ENCODE results near the gene MMADHC. TPM values are rescaled to one million over a fixed set of nuclear protein-coding genes. Genes with fewer than 3 reads are reported as not detected.
A peak's percentile ranks its signal among the peaks of the same experiment; 100 is the strongest.
"Not testable (repeated sequence)": the region's sequence is repeated elsewhere in the genome, so short reads cannot be mapped to it uniquely, and the experiment has no call there.

Gene MMADHC
- polyA plus RNA-seq, 1 donor (not counting 4 experiments of a cell fraction or from before 2014, with no cell fraction given), result 140 TPM

GRCh38 chr2:149568138-149568537, 19.4 kb downstream of the MMADHC start:
- Histone ChIP-seq H3K9me1 (ENCODE audit: control insufficient read depth, extremely low read depth, insufficient read depth, low read length) (no peaks in the 10 kb centered on the region), H2AFZ (ENCODE audit: control insufficient read depth, low read length) (no peak overlapping the region), H3K27ac (ENCODE audit: control insufficient read depth, insufficient read depth, low read length) (no peak overlapping the region), H3K36me3 (ENCODE audit: control insufficient read depth in 2 of 2, extremely low read depth in 1 of 2, insufficient read depth in 2 of 2, low read length in 2 of 2) (peaks cover 4 to 10% of the 10 kb centered on the region in 2 experiments), H3K79me2 (ENCODE audit: control insufficient read depth, insufficient read depth, low read length) (peaks cover 1% of the 10 kb centered on the region), H3K9ac (ENCODE audit: control insufficient read depth, extremely low read depth, insufficient read depth, low read length) (no peak overlapping the region), H3K27me3 (ENCODE audit: control insufficient read depth, extremely low read depth, insufficient read depth, low read length) (no peaks in the 10 kb centered on the region), H3K9me3 (ENCODE audit: control insufficient read depth, low read depth, low read length) (no peaks in the 10 kb centered on the region), H3K4me1 (ENCODE audit: control insufficient read depth, extremely low read depth, insufficient read depth, low read length) (peaks cover 13% of the 10 kb centered on the region), H3K4me2 (ENCODE audit: control insufficient read depth, extremely low read depth, insufficient read depth, low read depth, low read length) (no peak overlapping the region), H3K4me3 (ENCODE audit: control insufficient read depth in 2 of 3, extremely low read depth in 1 of 3, insufficient read depth in 2 of 3, low read depth in 1 of 3, low read length in 3 of 3) (no peak overlapping the region), H4K20me1 (ENCODE audit: control insufficient read depth, extremely low read depth, insufficient read depth, low read length) (no peaks in the 10 kb centered on the region)
- DNase-seq (ENCODE audit: low read depth, low spot score) (no peak), FAIRE-seq (no peak)
- TF ChIP-seq, protein P1, sequence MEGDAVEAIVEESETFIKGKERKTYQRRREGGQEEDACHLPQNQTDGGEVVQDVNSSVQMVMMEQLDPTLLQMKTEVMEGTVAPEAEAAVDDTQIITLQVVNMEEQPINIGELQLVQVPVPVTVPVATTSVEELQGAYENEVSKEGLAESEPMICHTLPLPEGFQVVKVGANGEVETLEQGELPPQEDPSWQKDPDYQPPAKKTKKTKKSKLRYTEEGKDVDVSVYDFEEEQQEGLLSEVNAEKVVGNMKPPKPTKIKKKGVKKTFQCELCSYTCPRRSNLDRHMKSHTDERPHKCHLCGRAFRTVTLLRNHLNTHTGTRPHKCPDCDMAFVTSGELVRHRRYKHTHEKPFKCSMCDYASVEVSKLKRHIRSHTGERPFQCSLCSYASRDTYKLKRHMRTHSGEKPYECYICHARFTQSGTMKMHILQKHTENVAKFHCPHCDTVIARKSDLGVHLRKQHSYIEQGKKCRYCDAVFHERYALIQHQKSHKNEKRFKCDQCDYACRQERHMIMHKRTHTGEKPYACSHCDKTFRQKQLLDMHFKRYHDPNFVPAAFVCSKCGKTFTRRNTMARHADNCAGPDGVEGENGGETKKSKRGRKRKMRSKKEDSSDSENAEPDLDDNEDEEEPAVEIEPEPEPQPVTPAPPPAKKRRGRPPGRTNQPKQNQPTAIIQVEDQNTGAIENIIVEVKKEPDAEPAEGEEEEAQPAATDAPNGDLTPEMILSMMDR (optimal IDR thresholded peaks at IDR 0.05 in 1 of 3, IDR thresholded peaks at IDR 0.05 in 1 of 3, conservative IDR thresholded peaks at IDR 0.05 in 1 of 3; ENCODE audit: extremely low read depth in 1 of 3, insufficient read depth in 2 of 3, low read length in 3 of 3), result no peak
- TF ChIP-seq EZH2 (IDR thresholded peaks at IDR 0.05; ENCODE audit: low read length), result no peak
- dilution Hi-C loops (cut with MboI; ENCODE audit: extremely low pct_ligation_motif_present, low sequenced_read_pairs), result loop anchor here (10.0 kb wide), 1 partner anchor 543 kb away; no protein-coding TSS in a partner anchor

- Histone ChIP-seq H3K4me2 (ENCODE audit: control insufficient read depth, extremely low read depth, insufficient read depth, low read depth, low read length) (no peak overlapping the region), H3K9ac (ENCODE audit: control insufficient read depth, extremely low read depth, insufficient read depth, low read length) (no peak overlapping the region), H3K36me3 (ENCODE audit: control insufficient read depth in 2 of 2, extremely low read depth in 1 of 2, insufficient read depth in 2 of 2, low read length in 2 of 2) (peaks cover 0 to 3% of the 10 kb centered on the region in 2 experiments), H3K9me3 (ENCODE audit: control insufficient read depth, low read depth, low read length) (no peaks in the 10 kb centered on the region), H3K9me1 (ENCODE audit: control insufficient read depth, extremely low read depth, insufficient read depth, low read length) (no peaks in the 10 kb centered on the region), H3K27ac (ENCODE audit: control insufficient read depth, insufficient read depth, low read length) (no peak overlapping the region), H4K20me1 (ENCODE audit: control insufficient read depth, extremely low read depth, insufficient read depth, low read length) (no peaks in the 10 kb centered on the region), H2AFZ (ENCODE audit: control insufficient read depth, low read length) (no peak overlapping the region), H3K4me1 (ENCODE audit: control insufficient read depth, extremely low read depth, insufficient read depth, low read length) (peaks cover 13% of the 10 kb centered on the region), H3K4me3 (ENCODE audit: control insufficient read depth in 2 of 3, extremely low read depth in 1 of 3, insufficient read depth in 2 of 3, low read depth in 1 of 3, low read length in 3 of 3) (no peak overlapping the region), H3K79me2 (ENCODE audit: control insufficient read depth, insufficient read depth, low read length) (no peaks in the 10 kb centered on the region), H3K27me3 (ENCODE audit: control insufficient read depth, extremely low read depth, insufficient read depth, low read length) (no peaks in the 10 kb centered on the region)
- FAIRE-seq (peak; percentile 71), DNase-seq (ENCODE audit: low read depth, low spot score) (peak; percentile 68)
- TF ChIP-seq EZH2 (IDR thresholded peaks at IDR 0.05; ENCODE audit: low read length), result no peak
- TF ChIP-seq, protein P1 (optimal IDR thresholded peaks at IDR 0.05 in 1 of 3, IDR thresholded peaks at IDR 0.05 in 1 of 3, conservative IDR thresholded peaks at IDR 0.05 in 1 of 3; ENCODE audit: extremely low read depth in 1 of 3, insufficient read depth in 2 of 3, low read length in 3 of 3), result no peak
- dilution Hi-C loops (cut with MboI; ENCODE audit: extremely low pct_ligation_motif_present, low sequenced_read_pairs), result loop anchor here (10.0 kb wide), 1 partner anchor 542 kb away; no protein-coding TSS in a partner anchor
These were observed 20.9 kb downstream of the MMADHC start for GRCh38 chr2:149566652-149567051.

DNA sequence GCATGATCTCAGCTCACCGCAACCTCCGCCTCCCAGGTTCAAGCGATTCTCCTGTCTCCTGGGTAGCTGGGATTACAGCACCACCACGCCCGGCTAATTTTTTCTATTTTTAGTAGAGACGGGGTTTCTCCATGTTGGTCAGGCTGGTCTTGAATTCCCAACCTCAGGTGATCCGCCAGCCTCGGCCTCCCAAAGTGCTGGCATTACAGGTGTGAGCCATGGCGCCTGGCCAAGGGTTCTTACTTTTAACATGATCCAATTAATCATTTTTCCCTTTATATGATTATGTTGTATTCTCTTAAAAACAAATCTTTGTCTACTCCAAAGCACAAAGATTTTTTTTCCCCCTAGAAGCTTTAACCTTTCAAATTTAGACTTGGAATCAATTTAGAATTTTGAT, 21.9 kb downstream of the MMADHC start:
- dilution Hi-C loops (cut with MboI; ENCODE audit: extremely low pct_ligation_motif_present, low sequenced_read_pairs), result loop anchor here (10.0 kb wide), 1 partner anchor 541 kb away; no protein-coding TSS in a partner anchor
- DNase-seq (ENCODE audit: low read depth, low spot score); FAIRE-seq; H3K4me3 ChIP-seq (ENCODE audit: control insufficient read depth in 2 of 3, extremely low read depth in 1 of 3, insufficient read depth in 2 of 3, low read depth in 1 of 3, low read length in 3 of 3); H3K36me3 ChIP-seq (ENCODE audit: control insufficient read depth in 2 of 2, extremely low read depth in 1 of 2, insufficient read depth in 2 of 2, low read length in 2 of 2); H3K9me1 ChIP-seq (ENCODE audit: control insufficient read depth, extremely low read depth, insufficient read depth, low read length); H3K27ac ChIP-seq (ENCODE audit: control insufficient read depth, insufficient read depth, low read length); H3K9me3 ChIP-seq (ENCODE audit: control insufficient read depth, low read depth, low read length); H2AFZ ChIP-seq (ENCODE audit: control insufficient read depth, low read length); H3K27me3 ChIP-seq (ENCODE audit: control insufficient read depth, extremely low read depth, insufficient read depth, low read length); H4K20me1 ChIP-seq (ENCODE audit: control insufficient read depth, extremely low read depth, insufficient read depth, low read length); H3K79me2 ChIP-seq (ENCODE audit: control insufficient read depth, insufficient read depth, low read length); H3K4me2 ChIP-seq (ENCODE audit: control insufficient read depth, extremely low read depth, insufficient read depth, low read depth, low read length); H3K9ac ChIP-seq (ENCODE audit: control insufficient read depth, extremely low read depth, insufficient read depth, low read length): not testable (repeated sequence)
- peaks cover 13% of the 10 kb centered on the region for H3K4me1 ChIP-seq (ENCODE audit: control insufficient read depth, extremely low read depth, insufficient read depth, low read length)

Measured in keratinocyte (primary cell).